GM12878 (cell line): ENCODE data around the gene ERVFRD-1. TPM values are rescaled to one million over a fixed set of nuclear protein-coding genes. Genes with fewer than 3 reads are reported as not detected.

Experiments used
- ATAC-seq: fragments of 200-7000 bp; cut with Tn5 transposase; 3 replicates; pipeline ENCODE4 v1.9.1; 2020; ENCODE audit warnings: mild to moderate bottlenecking, moderate library complexity
- BruUV-seq: library from RNA; stranded (reverse); fragments of 400-500 nt; replicated peaks from 2 replicates; lab custom pipeline; 2021; lab: Mats Ljungman, UMichigan
- CTCF ChIA-PET: fragments of 300-600 bp; sonication (Branson Sonifier 250); formaldehyde crosslinking; extraction: SDS; loops from one replicate; lab custom pipeline; 2021; ENCODE audit warnings: inconsistent platforms; lab: Yijun Ruan, JAX
- POLR2A ChIA-PET: fragments of 350-600 bp; formaldehyde crosslinking; extraction: SDS; loops from one replicate; lab custom pipeline; 2021; ENCODE audit warnings: inconsistent platforms; lab: Charles Lee
- RAD21 ChIA-PET: fragments of 300-600 bp; sonication (Branson Sonifier 250); formaldehyde crosslinking; loops from one replicate; lab custom pipeline; 2023; ENCODE audit warnings: antibody characterized with exemption; ENCODE audit not compliant: unreplicated experiment; lab: Charles Lee
- SMC1A ChIA-PET: fragments of 300-600 bp; sonication (Branson Sonifier 250); formaldehyde crosslinking; loops from one replicate; lab custom pipeline; 2023; ENCODE audit not compliant: unreplicated experiment, uncharacterized antibody; lab: Charles Lee
- DNase-seq: peaks from one replicate; pipeline ENCODE4 v3.0.0-alpha.2; 2011; ENCODE audit warnings: low read depth, low spot score
- FAIRE-seq: peaks from 3 replicates; lab custom pipeline; 2011; peaks lifted over from hg19 to GRCh38; lab: Jason Lieb, UNC
- H2AFZ ChIP-seq: 2 replicates; pipeline ENCODE4 v1.6.0; 2011; ENCODE audit warnings: low read depth, low read length, control low read depth; ENCODE audit not compliant: control insufficient read depth
- H3K27ac ChIP-seq: 2 replicates; pipeline ENCODE4 v1.5.1; 2011; ENCODE audit warnings: control low read depth; ENCODE audit not compliant: control insufficient read depth, insufficient read depth
- H3K27me3 ChIP-seq, 2 experiments: replicated peaks in 1 of 2; 2 replicates each; pipeline versions ENCODE4 v1.6.0 to v1.6.1; 2011; ENCODE audit warnings: low read length in 1 of 2; ENCODE audit not compliant: control insufficient read depth in 2 of 2, insufficient read depth in 2 of 2
- H3K36me3 ChIP-seq, 2 experiments: 2 replicates each; pipeline ENCODE4 v1.5.1; 2011; ENCODE audit warnings: low read length in 1 of 2; ENCODE audit not compliant: control insufficient read depth in 2 of 2, insufficient read depth in 2 of 2
- H3K4me1 ChIP-seq: 2 replicates; pipeline ENCODE4 v1.6.1; 2011; ENCODE audit warnings: mild to moderate bottlenecking, low read length, moderate library complexity, mixed read lengths; ENCODE audit not compliant: control insufficient read depth, insufficient read depth
- H3K4me2 ChIP-seq: 2 replicates; pipeline ENCODE4 v1.6.0; 2011; ENCODE audit warnings: control low read depth; ENCODE audit not compliant: control insufficient read depth, insufficient read depth
- H3K4me3 ChIP-seq: fragments of 200-600 bp; sonication (generic); 2 replicates; pipeline ENCODE4 v1.5.1; 2016
- H3K79me2 ChIP-seq: 2 replicates; pipeline ENCODE4 v1.6.0; 2011; ENCODE audit warnings: low read length; ENCODE audit not compliant: control insufficient read depth, insufficient read depth
- H3K9ac ChIP-seq: 2 replicates; pipeline ENCODE4 v1.8.0; 2011; ENCODE audit warnings: low read length, control low read depth, mixed read lengths; ENCODE audit not compliant: control insufficient read depth, insufficient read depth
- H3K9me3 ChIP-seq: replicated peaks from 3 replicates; pipeline ENCODE4 v1.5.1; 2011; ENCODE audit warnings: mild to moderate bottlenecking, low read length; ENCODE audit not compliant: control insufficient read depth, insufficient read depth
- H4K20me1 ChIP-seq: 2 replicates; pipeline ENCODE4 v1.6.0; 2011; ENCODE audit not compliant: control insufficient read depth, insufficient read depth
- ATF3 ChIP-seq: IDR thresholded peaks from 2 replicates; pipeline ENCODE4 v1.6.1; 2011; ENCODE audit warnings: low read depth, mild to moderate bottlenecking, low read length, moderate library complexity, borderline replicate concordance; ENCODE audit errors: extremely low read depth
- CHD1 ChIP-seq: IDR thresholded peaks from 2 replicates; pipeline ENCODE4 v1.6.1; 2012; ENCODE audit warnings: low read depth, low read length, improper control_type of control experiment
- DPF2 ChIP-seq: fragments of 450-650 bp; IDR thresholded peaks from 2 replicates; pipeline ENCODE4 v1.6.1; 2017; ENCODE audit warnings: mild to moderate bottlenecking
- HDAC2 ChIP-seq: fragments of 200-600 bp; sonication (generic); IDR thresholded peaks from 2 replicates; pipeline ENCODE4 v1.6.1; 2017
- MEF2B ChIP-seq: fragments of 450-650 bp; IDR thresholded peaks from 2 replicates; pipeline ENCODE4 v1.6.1; 2018; ENCODE audit warnings: mild to moderate bottlenecking, moderate library complexity; ENCODE audit not compliant: partially characterized antibody, poor library complexity, severe bottlenecking
- MYB ChIP-seq: fragments of 150-350 bp; IDR thresholded peaks from 2 replicates; pipeline ENCODE4 v1.6.1; 2014; ENCODE audit warnings: mild to moderate bottlenecking, low read depth, low read length, borderline replicate concordance
- NRF1 ChIP-seq: conservative IDR thresholded peaks from 2 replicates; pipeline ENCODE4 v1.6.1; 2011; ENCODE audit warnings: mild to moderate bottlenecking, low read depth, low read length, improper control_type of control experiment
- PBX3 ChIP-seq: IDR thresholded peaks from 2 replicates; pipeline ENCODE4 v1.6.1; 2011; ENCODE audit warnings: mild to moderate bottlenecking, low read depth, low read length, moderate library complexity; ENCODE audit not compliant: insufficient replicate concordance
- POLR2AphosphoS2 ChIP-seq: IDR thresholded peaks from 2 replicates; pipeline ENCODE4 v1.6.1; 2011; ENCODE audit warnings: low read depth, mild to moderate bottlenecking, low read length, improper control_type of control experiment, moderate library complexity
- SRF ChIP-seq, 2 experiments: IDR thresholded peaks; 2 replicates each; pipeline ENCODE4 v1.6.1; 2011; ENCODE audit warnings: low read depth in 2 of 2, low read length in 2 of 2, mild to moderate bottlenecking in 1 of 2, moderate library complexity in 1 of 2
- WRNIP1 ChIP-seq: IDR thresholded peaks from 2 replicates; pipeline ENCODE4 v1.6.1; 2011; ENCODE audit warnings: low read depth, low read length, improper control_type of control experiment, borderline replicate concordance
- ZNF24 ChIP-seq: fragments of 450-650 bp; IDR thresholded peaks from 2 replicates; pipeline ENCODE4 v1.6.1; 2017; ENCODE audit warnings: antibody characterized with exemption, mild to moderate bottlenecking
- WGBS: methylation state at CpG from one replicate; pipeline ENCODE4 v1.1.6; 2016; ENCODE audit warnings: low lambda C conversion rate; ENCODE audit not compliant: insufficient replicate concordance, insufficient coverage; ENCODE audit errors: missing lambda C conversion rate; 5-methylcytosine and 5-hydroxymethylcytosine counted together
- in situ Hi-C: fragments of 300-500 bp; cut with MboI; formaldehyde crosslinking; loops from 9 replicates; pipeline ENCODE4 v1.14.3; 2018; ENCODE audit warnings: mixed read lengths
- intact Hi-C: fragments of 100-400 bp; cut with micrococcal nuclease; formaldehyde crosslinking; loops from one replicate; pipeline ENCODE4 v1.14.2; 2022; ENCODE audit not compliant: unreplicated experiment
- polyA plus RNA-seq, 11 experiments: library from polyadenylated mRNA; depleted of rRNA in 4 of 11; unstranded in 6 of 11; stranded (reverse) in 5 of 11; fragments of >200 nt; fragmentation: Nextera tagmentation in 4 of 11; fragmentation: Illumina TruSeq in 1 of 11; extraction: Ambion mirVana in 4 of 11; extraction: Trizol in 1 of 11; gene quantifications; 1 replicate in 1 of 11; 2 replicates in 10 of 11; pipeline versions ENCODE4 v1.2.1 to v1.2.3, GENCODE V29; 2011 to 2016; ENCODE audit warnings: inconsistent platforms in 2 of 11, missing spikeins in 2 of 11, low read depth in 1 of 11
- total RNA-seq, 4 experiments: library from RNA; depleted of rRNA in 3 of 4; stranded (reverse); fragments of >200 nt in 3 of 4; fragmentation: Illumina TruSeq in 1 of 4; extraction: Trizol in 1 of 4; gene quantifications; 2 replicates each; pipeline versions ENCODE4 v1.2.1 to v1.2.3, GENCODE V29; 2013 to 2021

Gene ERVFRD-1
- total and polyA plus RNA-seq, 10 of the 15 experiments (the other 5 are each of a cell fraction or from before 2014, with no cell fraction given), result 0.03 to 0.11 (median 0.07) TPM; not detected in 7

- H3K27me3 ChIP-seq, result no peaks in the 10 kb centered on the region
- H3K27ac ChIP-seq, result no peak overlapping the region
- H3K9ac ChIP-seq, result no peak overlapping the region
- intact Hi-C loops, result no loop called here
- ChIA-PET POLR2A (no interaction called here), SMC1A (interaction anchor here (1.6 kb wide), 1 partner anchor 13 kb away, joined by 3 read pairs; no protein-coding TSS in a partner anchor), RAD21 (no interaction called here), CTCF (interaction anchor here (0.6 kb wide), 1 partner anchor 443 kb away, joined by 4 read pairs; no protein-coding TSS in a partner anchor)
- no peaks in the 10 kb centered on the region for H3K36me3 ChIP-seq
- no peaks in the 10 kb centered on the region for H3K9me3 ChIP-seq
- DNase-seq (no peak), FAIRE-seq (no peak), ATAC-seq (no peak)
- TF ChIP-seq MEF2B (no peak), HDAC2 (no peak), WRNIP1 (no peak), ZNF24 (no peak), PBX3 (no peak), POLR2AphosphoS2 (no peak), SRF (IDR thresholded peaks at IDR 0.05; ENCODE audit: low read depth in 2 of 2, low read length in 2 of 2) (no peak), ATF3 (no peak), NRF1 (no peak), DPF2 (no peak), MYB (no peak), CHD1 (no peak)
- H3K4me3 ChIP-seq, result no peak overlapping the region
- 30% methylated on average over 3 of the region's 3 CpGs for WGBS
- no peak overlapping the region for H2AFZ ChIP-seq
- H3K79me2 ChIP-seq, result no peaks in the 10 kb centered on the region
- no TSS peak for BruUV-seq
- in situ Hi-C loops, result no loop called here
- H3K4me2 ChIP-seq, result no peak overlapping the region
- no peaks in the 10 kb centered on the region for H4K20me1 ChIP-seq
- no peaks in the 10 kb centered on the region for H3K4me1 ChIP-seq
These were observed 25.6 kb downstream of the ERVFRD-1 start for GRCh38 chr6:11085758-11086435.
